K562 (cell line): Measurements from ENCODE around the gene TRAF3. TPM values are rescaled to one million over a fixed set of nuclear protein-coding genes. Genes with fewer than 3 reads are reported as not detected.
A peak's percentile ranks its signal among the peaks of the same experiment; 100 is the strongest.

Source experiments
- CBFA2T2 ChIP-seq: fragments of 450-650 bp; conservative IDR thresholded peaks from 2 replicates; pipeline ENCODE4 v1.6.1; 2017; ENCODE audit warnings: mild to moderate bottlenecking
- CBX8 ChIP-seq: fragments of 200-600 bp; sonication (generic); IDR thresholded peaks from 2 replicates; pipeline ENCODE4 v1.6.1; 2012; ENCODE audit warnings: borderline replicate concordance, mixed run types, low read depth, mild to moderate bottlenecking, moderate library complexity, mixed read lengths, low read length, control low read depth, inconsistent platforms; ENCODE audit not compliant: poor library complexity, severe bottlenecking; ENCODE audit errors: extremely low read depth
- CREBBP ChIP-seq: IDR thresholded peaks from one replicate; pipeline ENCODE4 v1.6.1; 2012; ENCODE audit warnings: low read depth, mild to moderate bottlenecking, control low read depth, inconsistent platforms, low read length
- FOXJ2 ChIP-seq: fragments of 200-800 bp; sonication (Bioruptor generic); IDR thresholded peaks from 2 replicates; pipeline ENCODE4 v1.6.1; 2016; ENCODE audit warnings: missing genetic modification characterization, missing compliant biosample characterization
- ILK ChIP-seq: fragments of 450-650 bp; IDR thresholded peaks from 2 replicates; pipeline ENCODE4 v1.6.1; 2016; ENCODE audit warnings: missing genetic modification characterization, low read depth, mild to moderate bottlenecking, missing compliant biosample characterization, moderate library complexity, borderline replicate concordance
- KDM4B ChIP-seq, 2 experiments: fragments of 450-650 bp in 1 of 2; sonication (generic) in 1 of 2; IDR thresholded peaks; 2 replicates each; pipeline ENCODE4 v1.6.1; 2016 to 2017; ENCODE audit warnings: borderline replicate concordance in 2 of 2, antibody characterized with exemption in 1 of 2, low read depth in 1 of 2, mild to moderate bottlenecking in 1 of 2
- NRF1 ChIP-seq, 2 experiments: fragments of 450-650 bp; IDR thresholded peaks in 1 of 2; conservative IDR thresholded peaks in 1 of 2; 2 replicates each; pipeline ENCODE4 v1.6.1; 2014; ENCODE audit warnings: mild to moderate bottlenecking in 2 of 2
- TARDBP ChIP-seq: fragments of 450-650 bp; IDR thresholded peaks from 2 replicates; pipeline ENCODE4 v1.6.1; 2016
- polyA plus RNA-seq, 8 experiments: library from polyadenylated mRNA; depleted of rRNA in 4 of 8; stranded (reverse) in 5 of 8; unstranded in 3 of 8; fragments of >200 nt; fragmentation: Nextera tagmentation in 2 of 8; fragmentation: Illumina TruSeq in 1 of 8; extraction: Ambion mirVana in 2 of 8; extraction: Trizol in 1 of 8; gene quantifications; 2 replicates each; pipeline versions ENCODE4 v1.2.1 to v1.2.3, GENCODE V29; 2011 to 2014; ENCODE audit warnings: inconsistent platforms in 1 of 8, missing spikeins in 1 of 8
- total RNA-seq, 7 experiments: library from RNA; depleted of rRNA in 6 of 7; stranded (reverse); fragments of >200 nt in 6 of 7; fragmentation: Illumina TruSeq in 2 of 7; extraction: Trizol in 2 of 7; gene quantifications; 2 replicates each; pipeline versions ENCODE4 v1.2.1 to v1.2.3, GENCODE V29; 2011 to 2021; ENCODE audit warnings: low replicate concordance in 1 of 7
- TF ChIP-seq, protein P1 (sequence below): fragments of 200-800 bp; sonication (Bioruptor generic); IDR thresholded peaks from 2 replicates; pipeline ENCODE4 v1.6.1; 2017; ENCODE audit warnings: missing genetic modification characterization, missing compliant biosample characterization
- TF ChIP-seq, protein P2 (sequence below): fragments of 250-450 bp; sonication (Bioruptor Pico); IDR thresholded peaks from 2 replicates; pipeline ENCODE4 v1.4.0; 2020; ENCODE audit warnings: mild to moderate bottlenecking, moderate library complexity
- TF ChIP-seq, protein P3 (sequence below): sonication (generic); formaldehyde crosslinking; IDR thresholded peaks from 2 replicates; pipeline ENCODE4 v1.8.1; 2023; ENCODE audit warnings: missing genetic modification reagents, mild to moderate bottlenecking, borderline replicate concordance
- TF ChIP-seq, protein P4 (sequence below): fragments of 450-650 bp; IDR thresholded peaks from 2 replicates; pipeline ENCODE4 v1.6.1; 2016

TRAF3 gene
- total and polyA plus RNA-seq, 9 of the 15 experiments (the other 6 are each of a cell fraction or from before 2014, with no cell fraction given): 0.52 to 21.3 (median 9.9) TPM

DNA sequence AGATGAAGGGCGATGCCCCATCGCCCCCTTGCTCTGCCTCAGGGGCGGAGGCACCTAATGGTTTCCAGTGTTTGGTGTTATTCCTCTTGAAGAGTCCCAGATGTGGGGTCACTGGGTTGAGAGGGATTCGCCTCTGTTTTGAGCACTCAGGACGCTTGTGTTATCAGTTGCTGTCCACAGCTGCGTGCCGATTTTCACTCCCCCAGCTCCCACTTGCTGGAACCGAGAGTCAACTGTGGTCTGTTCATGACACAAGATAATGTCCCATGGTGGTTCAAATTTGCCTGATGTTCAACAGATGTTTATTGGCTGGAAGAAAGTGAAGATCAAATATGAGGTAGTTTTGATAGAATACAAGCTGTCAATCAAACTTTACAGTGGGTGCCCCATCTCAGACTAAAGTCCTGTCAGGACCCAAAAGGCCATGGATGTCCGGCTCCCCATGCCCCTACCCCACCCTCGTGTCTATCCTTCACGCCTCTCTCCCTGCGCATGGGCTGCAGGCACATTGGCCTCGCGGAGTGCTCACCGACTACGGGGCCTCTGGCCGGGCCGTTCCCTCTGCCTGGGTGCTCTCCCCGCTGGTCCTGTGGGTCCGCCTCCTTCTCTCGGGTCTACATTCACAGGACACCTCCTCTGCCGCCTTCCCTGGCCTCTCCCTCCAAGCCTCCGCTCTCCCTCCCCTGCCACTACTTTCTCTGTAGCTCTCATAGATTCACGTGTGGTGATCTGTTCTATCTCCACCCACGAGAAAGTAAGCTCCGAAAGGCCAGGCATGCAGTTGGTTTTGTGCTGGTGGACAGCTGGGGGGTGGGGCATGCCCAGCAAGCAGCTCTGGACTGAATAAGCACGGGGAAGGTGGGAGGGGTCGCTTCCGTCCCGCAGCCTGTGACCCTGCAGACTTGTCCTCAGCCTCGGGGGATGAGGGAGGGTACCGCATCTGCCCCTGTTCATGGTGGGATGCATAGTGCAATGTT, 6.8 kb upstream of the TRAF3 start (continued):
- no peak for TF ChIP-seq ILK (tag)
- TF ChIP-seq KDM4B (IDR thresholded peaks at IDR 0.05; ENCODE audit: borderline replicate concordance in 2 of 2, low read depth in 1 of 2): no peak
- no peak for TF ChIP-seq FOXJ2 (tag)
- TF ChIP-seq, protein P1, sequence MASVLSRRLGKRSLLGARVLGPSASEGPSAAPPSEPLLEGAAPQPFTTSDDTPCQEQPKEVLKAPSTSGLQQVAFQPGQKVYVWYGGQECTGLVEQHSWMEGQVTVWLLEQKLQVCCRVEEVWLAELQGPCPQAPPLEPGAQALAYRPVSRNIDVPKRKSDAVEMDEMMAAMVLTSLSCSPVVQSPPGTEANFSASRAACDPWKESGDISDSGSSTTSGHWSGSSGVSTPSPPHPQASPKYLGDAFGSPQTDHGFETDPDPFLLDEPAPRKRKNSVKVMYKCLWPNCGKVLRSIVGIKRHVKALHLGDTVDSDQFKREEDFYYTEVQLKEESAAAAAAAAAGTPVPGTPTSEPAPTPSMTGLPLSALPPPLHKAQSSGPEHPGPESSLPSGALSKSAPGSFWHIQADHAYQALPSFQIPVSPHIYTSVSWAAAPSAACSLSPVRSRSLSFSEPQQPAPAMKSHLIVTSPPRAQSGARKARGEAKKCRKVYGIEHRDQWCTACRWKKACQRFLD: peak; percentile 37; the same call in 1 of the 2 replicates
- TF ChIP-seq NRF1 (conservative IDR thresholded peaks at IDR 0.05 in 1 of 2, IDR thresholded peaks at IDR 0.05 in 1 of 2): peak; percentile 23 to 41; a peak in 2 of 4 replicates
- no peak for TF ChIP-seq TARDBP
- TF ChIP-seq CBX8: no peak
- TF ChIP-seq, protein P2, sequence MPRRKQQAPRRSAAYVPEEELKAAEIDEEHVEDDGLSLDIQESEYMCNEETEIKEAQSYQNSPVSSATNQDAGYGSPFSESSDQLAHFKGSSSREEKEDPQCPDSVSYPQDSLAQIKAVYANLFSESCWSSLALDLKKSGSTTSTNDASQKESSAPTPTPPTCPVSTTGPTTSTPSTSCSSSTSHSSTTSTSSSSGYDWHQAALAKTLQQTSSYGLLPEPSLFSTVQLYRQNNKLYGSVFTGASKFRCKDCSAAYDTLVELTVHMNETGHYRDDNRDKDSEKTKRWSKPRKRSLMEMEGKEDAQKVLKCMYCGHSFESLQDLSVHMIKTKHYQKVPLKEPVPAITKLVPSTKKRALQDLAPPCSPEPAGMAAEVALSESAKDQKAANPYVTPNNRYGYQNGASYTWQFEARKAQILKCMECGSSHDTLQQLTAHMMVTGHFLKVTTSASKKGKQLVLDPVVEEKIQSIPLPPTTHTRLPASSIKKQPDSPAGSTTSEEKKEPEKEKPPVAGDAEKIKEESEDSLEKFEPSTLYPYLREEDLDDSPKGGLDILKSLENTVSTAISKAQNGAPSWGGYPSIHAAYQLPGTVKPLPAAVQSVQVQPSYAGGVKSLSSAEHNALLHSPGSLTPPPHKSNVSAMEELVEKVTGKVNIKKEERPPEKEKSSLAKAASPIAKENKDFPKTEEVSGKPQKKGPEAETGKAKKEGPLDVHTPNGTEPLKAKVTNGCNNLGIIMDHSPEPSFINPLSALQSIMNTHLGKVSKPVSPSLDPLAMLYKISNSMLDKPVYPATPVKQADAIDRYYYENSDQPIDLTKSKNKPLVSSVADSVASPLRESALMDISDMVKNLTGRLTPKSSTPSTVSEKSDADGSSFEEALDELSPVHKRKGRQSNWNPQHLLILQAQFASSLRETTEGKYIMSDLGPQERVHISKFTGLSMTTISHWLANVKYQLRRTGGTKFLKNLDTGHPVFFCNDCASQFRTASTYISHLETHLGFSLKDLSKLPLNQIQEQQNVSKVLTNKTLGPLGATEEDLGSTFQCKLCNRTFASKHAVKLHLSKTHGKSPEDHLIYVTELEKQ (CRISPR knock-in tag): no peak
- TF ChIP-seq, protein P3, sequence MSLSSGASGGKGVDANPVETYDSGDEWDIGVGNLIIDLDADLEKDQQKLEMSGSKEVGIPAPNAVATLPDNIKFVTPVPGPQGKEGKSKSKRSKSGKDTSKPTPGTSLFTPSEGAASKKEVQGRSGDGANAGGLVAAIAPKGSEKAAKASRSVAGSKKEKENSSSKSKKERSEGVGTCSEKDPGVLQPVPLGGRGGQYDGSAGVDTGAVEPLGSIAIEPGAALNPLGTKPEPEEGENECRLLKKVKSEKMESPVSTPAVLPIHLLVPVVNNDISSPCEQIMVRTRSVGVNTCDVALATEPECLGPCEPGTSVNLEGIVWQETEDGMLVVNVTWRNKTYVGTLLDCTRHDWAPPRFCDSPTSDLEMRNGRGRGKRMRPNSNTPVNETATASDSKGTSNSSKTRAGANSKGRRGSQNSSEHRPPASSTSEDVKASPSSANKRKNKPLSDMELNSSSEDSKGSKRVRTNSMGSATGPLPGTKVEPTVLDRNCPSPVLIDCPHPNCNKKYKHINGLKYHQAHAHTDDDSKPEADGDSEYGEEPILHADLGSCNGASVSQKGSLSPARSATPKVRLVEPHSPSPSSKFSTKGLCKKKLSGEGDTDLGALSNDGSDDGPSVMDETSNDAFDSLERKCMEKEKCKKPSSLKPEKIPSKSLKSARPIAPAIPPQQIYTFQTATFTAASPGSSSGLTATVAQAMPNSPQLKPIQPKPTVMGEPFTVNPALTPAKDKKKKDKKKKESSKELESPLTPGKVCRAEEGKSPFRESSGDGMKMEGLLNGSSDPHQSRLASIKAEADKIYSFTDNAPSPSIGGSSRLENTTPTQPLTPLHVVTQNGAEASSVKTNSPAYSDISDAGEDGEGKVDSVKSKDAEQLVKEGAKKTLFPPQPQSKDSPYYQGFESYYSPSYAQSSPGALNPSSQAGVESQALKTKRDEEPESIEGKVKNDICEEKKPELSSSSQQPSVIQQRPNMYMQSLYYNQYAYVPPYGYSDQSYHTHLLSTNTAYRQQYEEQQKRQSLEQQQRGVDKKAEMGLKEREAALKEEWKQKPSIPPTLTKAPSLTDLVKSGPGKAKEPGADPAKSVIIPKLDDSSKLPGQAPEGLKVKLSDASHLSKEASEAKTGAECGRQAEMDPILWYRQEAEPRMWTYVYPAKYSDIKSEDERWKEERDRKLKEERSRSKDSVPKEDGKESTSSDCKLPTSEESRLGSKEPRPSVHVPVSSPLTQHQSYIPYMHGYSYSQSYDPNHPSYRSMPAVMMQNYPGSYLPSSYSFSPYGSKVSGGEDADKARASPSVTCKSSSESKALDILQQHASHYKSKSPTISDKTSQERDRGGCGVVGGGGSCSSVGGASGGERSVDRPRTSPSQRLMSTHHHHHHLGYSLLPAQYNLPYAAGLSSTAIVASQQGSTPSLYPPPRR (CRISPR knock-in tag): no peak
- no peak for TF ChIP-seq CREBBP
- TF ChIP-seq, protein P4, sequence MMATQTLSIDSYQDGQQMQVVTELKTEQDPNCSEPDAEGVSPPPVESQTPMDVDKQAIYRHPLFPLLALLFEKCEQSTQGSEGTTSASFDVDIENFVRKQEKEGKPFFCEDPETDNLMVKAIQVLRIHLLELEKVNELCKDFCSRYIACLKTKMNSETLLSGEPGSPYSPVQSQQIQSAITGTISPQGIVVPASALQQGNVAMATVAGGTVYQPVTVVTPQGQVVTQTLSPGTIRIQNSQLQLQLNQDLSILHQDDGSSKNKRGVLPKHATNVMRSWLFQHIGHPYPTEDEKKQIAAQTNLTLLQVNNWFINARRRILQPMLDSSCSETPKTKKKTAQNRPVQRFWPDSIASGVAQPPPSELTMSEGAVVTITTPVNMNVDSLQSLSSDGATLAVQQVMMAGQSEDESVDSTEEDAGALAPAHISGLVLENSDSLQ: peak; percentile 80
- peak; percentile 60 for TF ChIP-seq CBFA2T2
